ENCODE data around the gene TBC1D17.

TBC1D17 gene

GRCh38 chr19:49912965-49913685 lies 35.6 kb downstream of the TBC1D17 start:
- Histone ChIP-seq H3K9me3 (ENCODE audit: insufficient read depth, low read length) (no peaks in the 10 kb centered on the region), H2AFZ (ENCODE audit: low read depth, low read length) (no peak overlapping the region), H3K79me2 (ENCODE audit: low read length) (peaks cover 77% of the 10 kb centered on the region), H4K20me1 (ENCODE audit: insufficient read depth, low read length) (no peaks in the 10 kb centered on the region), H3K4me2 (ENCODE audit: low read length) (peak overlapping the region; percentile 16; the same call in 1 of the 2 replicates), H3K4me1 (ENCODE audit: low read length) (peaks cover 80% of the 10 kb centered on the region), H3K9ac (ENCODE audit: low read length) (peak overlapping the region; percentile 3; the same call in 1 of the 2 replicates), H3K4me3 (ENCODE audit: low read length) (no peak overlapping the region), H3K36me3 (replicated peaks; ENCODE audit: low read depth, low read length) (peaks cover 65% of the 10 kb centered on the region), H3K27me3 (ENCODE audit: low read depth, low read length) (no peaks in the 10 kb centered on the region), H3K27ac (ENCODE audit: low read length) (peak overlapping the region; percentile 95)
- TF ChIP-seq CTCF (IDR thresholded peaks at IDR 0.05; ENCODE audit: low read depth, low read length) = peak; percentile 54
- no peak for TF ChIP-seq EZH2phosphoT487 (IDR thresholded peaks at IDR 0.05; ENCODE audit: low read depth)

GRCh38 chr19:49913720-49914119 lies 36.2 kb downstream of the TBC1D17 start:
- no peak overlapping the region for H2AFZ ChIP-seq (ENCODE audit: low read depth, low read length)
- no peaks in the 10 kb centered on the region for H3K9me3 ChIP-seq (ENCODE audit: insufficient read depth, low read length)
- H3K79me2 ChIP-seq (ENCODE audit: low read length) = peaks cover 77% of the 10 kb centered on the region
- peak overlapping the region; percentile 95 for H3K27ac ChIP-seq (ENCODE audit: low read length)
- no peak for TF ChIP-seq EZH2phosphoT487 (IDR thresholded peaks at IDR 0.05; ENCODE audit: low read depth)
- no peak for TF ChIP-seq CTCF (IDR thresholded peaks at IDR 0.05; ENCODE audit: low read depth, low read length)
- H3K4me1 ChIP-seq (ENCODE audit: low read length) = peaks cover 79% of the 10 kb centered on the region
- H4K20me1 ChIP-seq (ENCODE audit: insufficient read depth, low read length) = no peaks in the 10 kb centered on the region
- H3K36me3 ChIP-seq (replicated peaks; ENCODE audit: low read depth, low read length) = peaks cover 63% of the 10 kb centered on the region
- H3K4me2 ChIP-seq (ENCODE audit: low read length) = peak overlapping the region; percentile 16; the same call in 1 of the 2 replicates
- no peak overlapping the region for H3K4me3 ChIP-seq (ENCODE audit: low read length)
- H3K9ac ChIP-seq (ENCODE audit: low read length) = peak overlapping the region; percentile 3; the same call in 1 of the 2 replicates
- H3K27me3 ChIP-seq (ENCODE audit: low read depth, low read length) = no peaks in the 10 kb centered on the region

- Histone ChIP-seq H3K4me1 (ENCODE audit: low read length) (peaks cover 78% of the 10 kb centered on the region), H3K9ac (ENCODE audit: low read length) (no peak overlapping the region), H2AFZ (ENCODE audit: low read depth, low read length) (no peak overlapping the region), H3K27me3 (ENCODE audit: low read depth, low read length) (no peaks in the 10 kb centered on the region), H3K36me3 (replicated peaks; ENCODE audit: low read depth, low read length) (peaks cover 49% of the 10 kb centered on the region), H3K27ac (ENCODE audit: low read length) (no peak overlapping the region), H3K79me2 (ENCODE audit: low read length) (peaks cover 78% of the 10 kb centered on the region), H3K4me3 (ENCODE audit: low read length) (no peak overlapping the region), H4K20me1 (ENCODE audit: insufficient read depth, low read length) (no peaks in the 10 kb centered on the region), H3K4me2 (ENCODE audit: low read length) (no peak overlapping the region), H3K9me3 (ENCODE audit: insufficient read depth, low read length) (no peaks in the 10 kb centered on the region)
- no peak for TF ChIP-seq EZH2phosphoT487 (IDR thresholded peaks at IDR 0.05; ENCODE audit: low read depth)
- 0 out of 2 replicates have a peak, but pooled peaks have one; percentile 5 for TF ChIP-seq CTCF (IDR thresholded peaks at IDR 0.05; ENCODE audit: low read depth, low read length)
Observed at GRCh38 chr19:49915271-49915670, 37.8 kb downstream of the TBC1D17 start.

GRCh38 chr19:49916839-49917733 lies 39.6 kb downstream of the TBC1D17 start:
- peak; percentile 94 for TF ChIP-seq CTCF (IDR thresholded peaks at IDR 0.05; ENCODE audit: low read depth, low read length)
- no peak for TF ChIP-seq EZH2phosphoT487 (IDR thresholded peaks at IDR 0.05; ENCODE audit: low read depth)
- peak overlapping the region; percentile 87 for H3K27ac ChIP-seq (ENCODE audit: low read length)
- H3K4me2 ChIP-seq (ENCODE audit: low read length) = peak overlapping the region; percentile 85
- H3K4me1 ChIP-seq (ENCODE audit: low read length) = peaks cover 78% of the 10 kb centered on the region
- peaks cover 47% of the 10 kb centered on the region for H3K36me3 ChIP-seq (replicated peaks; ENCODE audit: low read depth, low read length)
- peaks cover 86% of the 10 kb centered on the region for H3K79me2 ChIP-seq (ENCODE audit: low read length)
- H3K4me3 ChIP-seq (ENCODE audit: low read length) = peak overlapping the region; percentile 71
- H2AFZ ChIP-seq (ENCODE audit: low read depth, low read length) = no peak overlapping the region
- H3K9me3 ChIP-seq (ENCODE audit: insufficient read depth, low read length) = no peaks in the 10 kb centered on the region
- no peaks in the 10 kb centered on the region for H4K20me1 ChIP-seq (ENCODE audit: insufficient read depth, low read length)
- H3K9ac ChIP-seq (ENCODE audit: low read length) = peak overlapping the region; percentile 83
- no peaks in the 10 kb centered on the region for H3K27me3 ChIP-seq (ENCODE audit: low read depth, low read length)
